Measurements from ENCODE around the gene IKZF4.

Gene IKZF4

DNA sequence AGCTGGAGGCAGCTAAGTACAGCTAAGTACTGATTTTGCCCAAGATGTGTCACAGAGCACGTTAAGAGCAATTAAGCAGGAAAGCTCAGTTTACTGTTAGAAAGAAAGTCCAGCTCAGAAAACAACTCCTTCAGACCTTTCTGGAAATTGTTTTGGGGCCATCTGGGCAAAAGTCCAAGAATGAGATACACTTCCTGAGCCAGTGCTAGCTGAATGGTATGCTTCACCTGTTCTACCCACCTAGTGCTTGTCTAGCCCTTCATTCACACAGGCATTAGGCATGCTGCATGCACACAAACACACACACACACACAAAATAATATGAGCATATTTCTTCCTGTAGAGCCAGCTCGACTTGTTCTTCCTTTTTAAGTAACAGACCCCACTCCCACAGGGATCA is 6.6 kb upstream of the IKZF4 start:
- H3K27me3 ChIP-seq = no peaks in the 10 kb centered on the region
- no peak overlapping the region for H3K27ac ChIP-seq
- no peaks in the 10 kb centered on the region for H3K4me1 ChIP-seq (ENCODE audit: control insufficient read depth in 1 of 2, insufficient read depth in 1 of 2, low read depth in 1 of 2, low read length in 1 of 2)
- no peak overlapping the region for H3K4me3 ChIP-seq (ENCODE audit: low read depth in 1 of 2, low read length in 1 of 2)
- H3K9me3 ChIP-seq = no peaks in the 10 kb centered on the region
- H3K36me3 ChIP-seq = no peaks in the 10 kb centered on the region
- TF ChIP-seq, protein P1, sequence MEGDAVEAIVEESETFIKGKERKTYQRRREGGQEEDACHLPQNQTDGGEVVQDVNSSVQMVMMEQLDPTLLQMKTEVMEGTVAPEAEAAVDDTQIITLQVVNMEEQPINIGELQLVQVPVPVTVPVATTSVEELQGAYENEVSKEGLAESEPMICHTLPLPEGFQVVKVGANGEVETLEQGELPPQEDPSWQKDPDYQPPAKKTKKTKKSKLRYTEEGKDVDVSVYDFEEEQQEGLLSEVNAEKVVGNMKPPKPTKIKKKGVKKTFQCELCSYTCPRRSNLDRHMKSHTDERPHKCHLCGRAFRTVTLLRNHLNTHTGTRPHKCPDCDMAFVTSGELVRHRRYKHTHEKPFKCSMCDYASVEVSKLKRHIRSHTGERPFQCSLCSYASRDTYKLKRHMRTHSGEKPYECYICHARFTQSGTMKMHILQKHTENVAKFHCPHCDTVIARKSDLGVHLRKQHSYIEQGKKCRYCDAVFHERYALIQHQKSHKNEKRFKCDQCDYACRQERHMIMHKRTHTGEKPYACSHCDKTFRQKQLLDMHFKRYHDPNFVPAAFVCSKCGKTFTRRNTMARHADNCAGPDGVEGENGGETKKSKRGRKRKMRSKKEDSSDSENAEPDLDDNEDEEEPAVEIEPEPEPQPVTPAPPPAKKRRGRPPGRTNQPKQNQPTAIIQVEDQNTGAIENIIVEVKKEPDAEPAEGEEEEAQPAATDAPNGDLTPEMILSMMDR (IDR thresholded peaks at IDR 0.05) = no peak

DNA sequence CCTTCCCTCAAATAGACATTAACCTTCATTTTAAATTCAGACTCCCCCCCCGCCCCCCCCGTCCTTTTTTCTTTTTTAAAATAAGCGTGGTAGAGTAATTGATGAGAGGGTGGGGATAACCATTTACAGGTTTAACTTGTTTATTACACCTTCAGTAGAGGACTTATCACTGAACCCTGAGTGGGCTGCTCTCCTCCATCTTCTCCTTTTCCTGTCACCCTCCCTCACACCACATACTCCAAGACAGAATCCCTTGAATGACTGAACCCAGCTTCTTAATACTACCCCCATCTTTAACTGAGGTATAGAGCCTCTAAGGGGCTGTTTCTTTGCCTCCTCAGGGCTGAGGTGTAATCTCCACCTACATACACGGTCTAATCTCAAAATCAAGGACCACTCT is 3.7 kb upstream of the IKZF4 start:
- Histone ChIP-seq H3K36me3 (no peaks in the 10 kb centered on the region), H3K27me3 (no peaks in the 10 kb centered on the region), H3K27ac (no peak overlapping the region), H3K9me3 (no peaks in the 10 kb centered on the region), H3K4me1 (ENCODE audit: control insufficient read depth in 1 of 2, insufficient read depth in 1 of 2, low read depth in 1 of 2, low read length in 1 of 2) (peaks cover 19 to 21% of the 10 kb centered on the region in 2 experiments), H3K4me3 (ENCODE audit: low read depth in 1 of 2, low read length in 1 of 2) (no peak overlapping the region)
- TF ChIP-seq, protein P1 (IDR thresholded peaks at IDR 0.05) = no peak

DNA sequence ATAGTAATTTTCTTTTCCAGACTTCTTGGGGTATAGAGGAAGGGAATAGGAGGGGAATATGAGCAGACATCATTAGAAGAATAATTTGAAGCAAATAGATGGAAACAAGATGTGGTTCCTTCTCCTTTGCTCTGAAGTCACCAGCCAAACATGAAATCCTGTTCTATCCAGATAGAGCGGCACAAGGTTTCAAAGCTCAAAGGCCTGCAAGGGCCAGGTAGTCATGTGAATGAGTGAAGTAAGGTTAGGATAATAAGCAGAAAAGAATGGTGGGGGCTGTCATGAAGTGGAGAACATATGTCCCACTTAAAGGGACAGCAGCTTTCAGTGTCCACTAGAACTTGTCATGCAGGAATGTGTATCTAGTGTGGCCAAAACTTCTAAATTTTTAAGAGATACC is 2.5 kb upstream of the IKZF4 start:
- no peak overlapping the region for H3K4me3 ChIP-seq (ENCODE audit: low read depth in 1 of 2, low read length in 1 of 2)
- TF ChIP-seq, protein P1 (IDR thresholded peaks at IDR 0.05) = no peak

DNA sequence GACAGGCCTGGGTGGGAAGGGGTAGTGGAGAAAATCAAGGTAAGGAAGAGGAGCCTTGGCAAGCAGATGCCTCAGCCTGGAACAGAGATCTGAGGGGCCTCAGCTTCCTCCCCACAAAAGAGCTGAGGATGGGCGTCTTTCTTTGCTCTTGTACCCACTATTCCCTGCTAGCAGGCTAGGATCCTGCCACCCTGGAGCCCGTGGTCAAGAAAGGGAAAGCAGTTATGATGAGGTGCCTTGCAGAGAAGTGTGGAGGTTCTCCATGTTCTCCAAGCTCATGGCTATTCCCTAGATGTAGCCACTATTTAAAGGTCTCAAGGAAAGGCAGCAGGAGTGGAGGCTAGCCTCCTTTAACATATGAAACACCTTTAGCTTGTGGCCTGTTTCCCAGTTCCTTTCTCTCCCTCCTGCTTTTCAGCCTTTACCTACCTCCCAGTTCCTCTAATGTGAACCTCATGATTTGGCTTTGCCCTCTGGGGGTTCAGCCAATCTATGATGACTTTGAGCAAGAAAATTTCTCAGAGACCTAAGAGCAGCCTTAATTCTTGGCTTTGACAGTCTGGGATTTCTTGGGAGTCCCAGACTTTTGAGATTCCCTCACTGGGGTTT is 1.1 kb downstream of the IKZF4 start:
- TF ChIP-seq, protein P1 (IDR thresholded peaks at IDR 0.05) = no peak
- Histone ChIP-seq H3K9me3 (no peaks in the 10 kb centered on the region), H3K4me3 (ENCODE audit: low read depth in 1 of 2, low read length in 1 of 2) (no peak overlapping the region), H3K4me1 (ENCODE audit: control insufficient read depth in 1 of 2, insufficient read depth in 1 of 2, low read depth in 1 of 2, low read length in 1 of 2) (peaks cover 26% of the 10 kb centered on the region in 2 experiments), H3K36me3 (no peaks in the 10 kb centered on the region), H3K27ac (peak overlapping the region; percentile 63), H3K27me3 (no peaks in the 10 kb centered on the region)

More for the DNA sequence above, 2.5 kb upstream of the IKZF4 start:
- H3K9me3 ChIP-seq = no peaks in the 10 kb centered on the region
- H3K4me1 ChIP-seq (ENCODE audit: control insufficient read depth in 1 of 2, insufficient read depth in 1 of 2, low read depth in 1 of 2, low read length in 1 of 2) = peaks cover 20 to 21% of the 10 kb centered on the region in 2 experiments
- no peak overlapping the region for H3K27ac ChIP-seq
- no peaks in the 10 kb centered on the region for H3K27me3 ChIP-seq
- H3K36me3 ChIP-seq = no peaks in the 10 kb centered on the region

DNA sequence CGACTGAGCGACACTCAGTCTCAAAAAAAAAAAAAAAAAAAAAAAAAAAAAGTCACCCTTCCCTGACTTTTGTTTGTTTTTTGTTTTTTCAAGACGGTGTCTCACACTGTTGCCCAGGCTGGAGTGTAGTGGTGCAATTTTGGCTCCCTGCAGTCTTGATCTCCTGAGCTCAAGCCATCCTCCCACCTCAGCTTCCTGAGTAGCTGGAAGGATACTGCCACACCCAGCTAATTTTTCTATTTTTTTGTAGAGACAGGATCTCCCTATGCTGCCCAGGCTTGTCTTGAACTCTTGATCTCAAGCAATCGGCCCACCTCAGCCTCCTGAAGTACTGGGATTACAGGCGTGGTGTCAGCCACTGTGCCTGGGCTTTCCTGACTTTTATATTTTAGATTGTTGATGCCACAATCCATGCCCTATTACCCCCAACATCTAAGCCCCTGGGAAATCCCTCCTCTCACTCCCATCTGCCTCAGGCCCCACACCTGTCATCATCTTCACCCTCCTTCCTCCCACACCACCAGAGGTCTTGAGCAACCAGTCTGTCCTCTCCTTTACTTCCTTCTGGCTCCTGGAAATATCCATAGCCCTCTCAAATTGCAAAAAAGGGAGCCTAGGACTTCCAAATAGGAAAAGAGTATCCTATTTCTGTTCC is 7.8 kb downstream of the IKZF4 start:
- TF ChIP-seq, protein P1 (IDR thresholded peaks at IDR 0.05) = no peak
- no peak overlapping the region for H3K4me3 ChIP-seq (ENCODE audit: low read depth in 1 of 2, low read length in 1 of 2)
- H3K4me1 ChIP-seq (ENCODE audit: control insufficient read depth in 1 of 2, insufficient read depth in 1 of 2, low read depth in 1 of 2, low read length in 1 of 2) = peaks cover 36 to 37% of the 10 kb centered on the region in 2 experiments
- no peaks in the 10 kb centered on the region for H3K9me3 ChIP-seq
- H3K27ac ChIP-seq = peak overlapping the region; percentile 64
- H3K36me3 ChIP-seq = no peaks in the 10 kb centered on the region
- no peaks in the 10 kb centered on the region for H3K27me3 ChIP-seq

All from neutrophil (primary cell).